ENCODE measurements around the gene PLIN5.
"Not testable (repeated sequence)": the region's sequence is repeated elsewhere in the genome, so short reads cannot be mapped to it uniquely, and the experiment has no call there.

PLIN5 gene

GRCh38 chr19:4543842-4544647, 9.0 kb upstream of the PLIN5 start:
- DNase-seq (ENCODE audit: low spot score): no peak

- no peak for DNase-seq (ENCODE audit: low spot score)
Observed at GRCh38 chr19:4542896-4543841, 8.1 kb upstream of the PLIN5 start.

GRCh38 chr19:4541806-4542145, 6.8 kb upstream of the PLIN5 start:
- not testable (repeated sequence) for DNase-seq (ENCODE audit: low spot score)

GRCh38 chr19:4541114-4541805, 6.2 kb upstream of the PLIN5 start:
- no peak for DNase-seq (ENCODE audit: low spot score)

- DNase-seq (ENCODE audit: low spot score): no peak
Observed at GRCh38 chr19:4539693-4540581, 4.9 kb upstream of the PLIN5 start, which contains the start of gene LRG1. TSS of gene LRG1 (minus strand) at chr19:4540036. CDS start at chr19:4540013, 23 bp downstream.

- no peak for DNase-seq (ENCODE audit: low spot score)
Observed at GRCh38 chr19:4539169-4539692, 4.2 kb upstream of the PLIN5 start.

GRCh38 chr19:4538601-4538954, 3.6 kb upstream of the PLIN5 start:
- DNase-seq (ENCODE audit: low spot score): no peak

GRCh38 chr19:4537953-4538600, 3.1 kb upstream of the PLIN5 start:
- no peak for DNase-seq (ENCODE audit: low spot score)

GRCh38 chr19:4536798-4537197, 1.8 kb upstream of the PLIN5 start:
- DNase-seq (ENCODE audit: low spot score): no peak

GRCh38 chr19:4533835-4534424, 1.1 kb downstream of the PLIN5 start:
- no peak for DNase-seq (ENCODE audit: low spot score)

GRCh38 chr19:4533334-4533733, 1.7 kb downstream of the PLIN5 start:
- no peak for DNase-seq (ENCODE audit: low spot score)

- no peak for DNase-seq (ENCODE audit: low spot score)
Observed at GRCh38 chr19:4531562-4532165, 3.4 kb downstream of the PLIN5 start.

- no peak for DNase-seq (ENCODE audit: low spot score)
Observed at GRCh38 chr19:4529924-4530522, 5.0 kb downstream of the PLIN5 start.

GRCh38 chr19:4528843-4529242, 6.2 kb downstream of the PLIN5 start:
- no peak for DNase-seq (ENCODE audit: low spot score)

GRCh38 chr19:4527377-4527776, 7.6 kb downstream of the PLIN5 start:
- not testable (repeated sequence) for DNase-seq (ENCODE audit: low spot score)

GRCh38 chr19:4525563-4526002, 9.4 kb downstream of the PLIN5 start:
- no peak for DNase-seq (ENCODE audit: low spot score)

- DNase-seq (ENCODE audit: low spot score): peak; percentile 35
Observed at GRCh38 chr19:4524808-4525562, 10.0 kb downstream of the PLIN5 start.

GRCh38 chr19:4523306-4524110, 11.5 kb downstream of the PLIN5 start:
- DNase-seq (ENCODE audit: low spot score): peak; percentile 22

All from LoVo (cell line).